ENCODE results near the gene CCND2. TPM values are rescaled to one million over a fixed set of nuclear protein-coding genes. Genes with fewer than 3 reads are reported as not detected.

The CCND2 gene
- total and polyA plus RNA-seq, 9 of the 15 experiments (the other 6 are each of a cell fraction or from before 2014, with no cell fraction given): 13.6 to 99.3 (median 39.6) TPM

- in situ Hi-C loops (cut with MboI): no loop called here
- no peak for DNase-seq (ENCODE audit: extremely low read depth in 1 of 4, low spot score in 3 of 4)
- H3K4me2 ChIP-seq (ENCODE audit: insufficient read depth, low read length): no peak overlapping the region
- H3K9me3 ChIP-seq (replicated peaks; ENCODE audit: control insufficient read depth, insufficient read depth, low read depth, low read length): no peaks in the 10 kb centered on the region
- no peaks in the 10 kb centered on the region for H4K20me1 ChIP-seq (replicated peaks; ENCODE audit: control insufficient read depth, insufficient read depth, low read length)
- ChIA-PET POLR2A (interaction anchor here (0.5 kb wide), 1 partner anchor 293 kb away, joined by 3 read pairs; no protein-coding TSS in a partner anchor), CTCF (ENCODE audit: low intra/inter-chr PET ratio) (no interaction called here)
- H3K79me2 ChIP-seq (ENCODE audit: control insufficient read depth, insufficient read depth, low read length): no peaks in the 10 kb centered on the region
- peaks cover 0 to 26% of the 10 kb centered on the region in 2 experiments; a peak in 4 of 5 replicates for H3K27me3 ChIP-seq (ENCODE audit: control insufficient read depth in 2 of 2, insufficient read depth in 2 of 2, low read length in 2 of 2)
- no peak for FAIRE-seq
- no peak overlapping the region for H2AFZ ChIP-seq (ENCODE audit: low read depth, low read length)
- no peaks in the 10 kb centered on the region for H3K36me3 ChIP-seq (ENCODE audit: control insufficient read depth, insufficient read depth, low read length)
- intact Hi-C loops (cut with micrococcal nuclease): no loop called here
- peak; percentile 100 for TF ChIP-seq CBX8 (IDR thresholded peaks at IDR 0.05; ENCODE audit: borderline replicate concordance, extremely low read depth, low read depth, low read length, poor library complexity, severe bottlenecking)
- peak; percentile 75 for TF ChIP-seq BMI1 (IDR thresholded peaks at IDR 0.05; ENCODE audit: low read length)
- TF ChIP-seq ZNF696 (CRISPR knock-in tag; conservative IDR thresholded peaks at IDR 0.05): no peak
- TF ChIP-seq SMAD3 (CRISPR knock-in tag; conservative IDR thresholded peaks at IDR 0.05): no peak
- peak; percentile 15 for TF ChIP-seq ZFP36 (IDR thresholded peaks at IDR 0.05; ENCODE audit: low read depth, low read length, partially characterized antibody)
- TF ChIP-seq CBX1 (IDR thresholded peaks at IDR 0.05; ENCODE audit: low read depth): no peak
- TF ChIP-seq ZNF512 (tag; IDR thresholded peaks at IDR 0.05): 0 out of 2 replicates have a peak, but pooled peaks have one; percentile 27
- no peak for ATAC-seq
- no peak overlapping the region for H3K4me3 ChIP-seq
- no peak overlapping the region for H3K9ac ChIP-seq (ENCODE audit: insufficient read depth in 1 of 2, low read depth in 2 of 2, low read length in 2 of 2)
- peaks cover 10 to 30% of the 10 kb centered on the region in 2 experiments for H3K4me1 ChIP-seq (replicated peaks in 1 of 2; ENCODE audit: control insufficient read depth in 2 of 2, insufficient read depth in 2 of 2, low read length in 2 of 2)
- H3K27ac ChIP-seq (ENCODE audit: extremely low read depth, low read depth, low read length): no peak overlapping the region
- WGBS (ENCODE audit: insufficient coverage, low coverage, missing lambda C conversion rate): 0% methylated on average over 2 of the region's 2 CpGs
- no TSS peak for BruUV-seq (replicated peaks)
- H3K9me1 ChIP-seq (ENCODE audit: control insufficient read depth, insufficient read depth, low read length): no peaks in the 10 kb centered on the region
Measured at GRCh38 chr12:4267704-4268328, 5.7 kb upstream of the CCND2 start.

All from K562 (cell line).